ENCODE data around the gene SNRPE.

SNRPE gene

GRCh38 chr1:203880606-203881005, 19.2 kb downstream of the SNRPE start:
- DNase-seq (ENCODE audit: low read depth), result no peak

DNA sequence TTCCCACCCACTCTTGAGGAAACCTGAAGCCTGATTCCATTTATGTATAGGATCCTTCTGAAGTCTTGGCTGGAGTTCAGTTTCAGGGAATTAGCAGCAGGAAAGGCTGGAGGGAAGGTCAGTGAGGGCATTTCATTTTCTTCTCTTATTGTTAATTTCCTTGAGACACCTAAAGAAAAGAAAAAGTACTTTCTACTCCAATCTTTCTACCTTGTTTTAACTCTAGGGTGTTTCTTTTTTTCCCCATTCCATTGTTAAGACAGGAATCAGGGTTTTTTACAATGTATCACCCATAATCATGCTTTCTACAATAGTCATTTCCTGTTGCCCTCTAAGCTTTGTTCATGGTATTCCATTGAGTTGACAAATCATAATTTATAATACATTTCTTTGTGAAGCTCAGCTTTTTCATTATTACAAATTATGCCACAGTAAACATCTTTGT, 27.4 kb downstream of the SNRPE start:
- DNase-seq (ENCODE audit: low read depth), result no peak

GRCh38 chr1:203891950-203892349, 30.6 kb downstream of the SNRPE start:
- DNase-seq (ENCODE audit: low read depth), result no peak

GRCh38 chr1:203898458-203899352, 37.3 kb downstream of the SNRPE start:
- DNase-seq (ENCODE audit: low read depth), result no peak

GRCh38 chr1:203899353-203899716, 37.9 kb downstream of the SNRPE start:
- DNase-seq (ENCODE audit: low read depth), result no peak

GRCh38 chr1:203899869-203900714, 38.7 kb downstream of the SNRPE start:
- DNase-seq (ENCODE audit: low read depth), result no peak

DNA sequence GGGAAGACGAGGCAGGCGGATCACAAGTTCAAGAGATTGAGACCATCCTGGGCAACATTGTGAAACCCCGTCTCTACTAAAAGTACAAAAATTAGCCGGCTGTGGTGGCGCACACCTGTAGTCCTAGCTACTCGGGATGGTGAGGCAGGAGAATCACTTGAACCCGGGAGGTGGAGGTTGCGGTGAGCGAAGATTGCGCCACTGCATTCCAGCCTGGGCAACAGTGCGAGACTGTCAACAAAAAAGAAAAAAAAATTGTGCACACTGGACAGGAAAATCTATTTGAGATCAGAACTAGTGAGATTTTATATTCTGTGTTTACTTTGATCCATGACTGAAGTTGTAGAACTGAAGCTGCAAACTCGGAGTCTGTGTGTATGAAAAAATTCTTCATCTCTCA, 40.2 kb downstream of the SNRPE start:
- DNase-seq (ENCODE audit: low read depth), result no peak

DNA sequence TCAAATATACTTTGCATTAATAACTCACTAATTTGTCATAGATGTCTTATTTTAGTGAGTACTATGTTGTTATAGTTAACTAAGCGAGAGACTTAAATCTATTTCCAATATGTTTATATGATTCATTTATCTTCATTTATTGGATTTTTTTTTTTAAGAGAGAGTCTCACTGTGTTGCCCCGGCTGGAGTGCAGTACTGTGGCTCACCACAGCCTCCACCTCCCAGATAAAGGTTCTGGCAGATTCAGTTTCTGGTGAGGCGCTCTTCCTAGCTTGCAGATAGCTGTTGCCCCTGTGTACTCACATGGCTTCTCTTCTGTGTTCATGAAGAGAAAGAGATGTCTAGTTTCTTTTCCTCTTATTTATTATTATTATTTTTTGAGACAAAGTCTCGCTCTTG, 43.9 kb downstream of the SNRPE start:
- DNase-seq (ENCODE audit: low read depth), result no peak

DNA sequence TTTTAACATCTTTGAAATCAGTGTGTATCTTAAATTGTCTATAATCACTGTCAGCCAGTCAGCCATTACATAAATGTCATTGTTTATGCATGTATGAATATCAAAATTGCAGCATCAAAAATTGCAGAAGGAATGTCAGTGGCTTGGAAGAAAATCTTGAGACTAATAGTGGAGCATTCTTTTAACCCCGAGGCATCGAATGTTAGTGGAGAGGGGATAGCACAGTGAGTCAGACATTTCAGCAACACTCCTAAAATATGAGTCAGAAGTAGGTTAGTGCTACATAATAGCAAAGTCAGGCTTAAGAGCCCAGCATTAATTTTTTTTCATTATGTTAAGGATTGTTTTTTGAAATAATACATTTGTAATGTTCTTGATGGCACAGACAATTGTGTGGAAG, 45.5 kb downstream of the SNRPE start:
- DNase-seq (ENCODE audit: low read depth), result no peak

GRCh38 chr1:203907901-203908300, 46.5 kb downstream of the SNRPE start:
- DNase-seq (ENCODE audit: low read depth), result no peak

DNA sequence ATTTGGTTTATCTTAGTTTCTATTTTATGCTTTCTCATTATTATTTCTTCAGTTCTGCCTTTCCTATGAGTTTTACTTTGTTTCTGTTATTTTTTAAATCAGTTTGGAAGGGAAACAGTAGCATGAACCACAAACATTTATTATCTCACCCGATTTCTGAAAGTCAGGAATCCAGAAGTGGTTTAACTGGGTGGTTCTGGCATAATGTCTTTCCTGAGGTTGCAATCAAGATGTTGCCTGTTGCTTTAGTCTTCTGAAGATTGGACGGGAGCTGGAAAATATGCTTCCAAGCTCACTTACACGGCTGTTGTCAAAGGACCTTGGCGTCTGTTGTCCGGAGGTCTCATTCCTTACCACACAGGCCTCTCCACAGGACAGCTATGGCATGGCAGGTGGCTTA, 50.4 kb downstream of the SNRPE start:
- DNase-seq (ENCODE audit: low read depth), result no peak

DNA sequence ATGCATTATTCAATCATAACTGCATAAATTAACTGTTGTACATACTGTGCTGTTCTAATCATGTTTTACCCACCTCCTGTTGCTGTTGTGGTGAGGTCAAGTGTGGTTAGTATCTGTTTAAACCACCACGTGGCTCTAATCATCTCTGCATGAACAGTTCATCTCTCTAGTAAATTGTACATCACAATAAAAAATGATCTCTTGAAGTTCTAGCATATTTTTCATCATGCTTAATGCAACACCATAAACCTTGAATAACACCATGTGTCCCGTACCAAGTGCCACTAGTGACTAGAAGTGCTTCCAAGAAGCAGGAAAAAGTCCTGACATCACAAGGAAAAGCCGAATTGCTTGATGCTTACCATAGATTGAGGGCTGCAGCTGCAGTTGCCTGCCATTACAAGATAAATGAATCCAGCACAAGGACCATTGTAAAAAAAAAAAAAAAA, 51.7 kb downstream of the SNRPE start:
- DNase-seq (ENCODE audit: low read depth), result no peak

DNA sequence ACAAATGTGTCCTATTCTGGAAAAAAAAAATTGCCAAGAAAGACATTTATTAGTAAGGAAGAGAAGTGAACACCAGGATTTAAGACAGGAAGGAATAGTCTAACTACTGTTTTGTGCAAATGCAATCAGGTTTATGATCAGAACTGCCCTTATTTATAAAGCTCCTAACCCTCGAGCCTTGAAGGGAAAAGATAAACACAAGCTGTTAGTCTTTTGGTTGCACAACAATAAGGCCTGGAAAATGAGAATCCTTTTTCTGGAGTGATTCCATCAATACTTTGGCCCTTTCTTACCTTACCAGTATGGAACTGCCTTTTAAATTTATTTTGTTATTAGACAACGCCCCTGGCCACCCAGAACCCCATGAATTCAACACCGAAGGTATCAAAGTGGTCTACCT, 52.9 kb downstream of the SNRPE start:
- no peak for DNase-seq (ENCODE audit: low read depth)

DNA sequence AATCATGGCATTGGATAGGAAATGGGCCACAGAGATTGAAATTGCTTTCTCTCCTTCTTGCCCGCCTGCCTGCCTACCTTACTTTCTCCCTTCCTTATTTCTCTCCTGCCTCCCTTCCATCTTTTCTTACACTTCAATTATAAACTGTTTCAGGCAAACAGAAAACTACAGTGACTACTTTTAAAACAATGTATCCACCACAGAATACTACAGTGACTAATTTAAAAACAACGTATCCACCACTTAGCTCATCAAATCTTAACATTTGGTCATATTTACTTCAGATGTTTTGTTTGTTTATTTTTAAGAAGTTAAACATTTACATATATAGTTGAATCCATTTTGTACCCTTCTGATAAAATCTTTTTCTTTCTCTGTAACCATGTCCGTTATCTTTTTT, 54.4 kb downstream of the SNRPE start:
- DNase-seq (ENCODE audit: low read depth), result no peak

DNA sequence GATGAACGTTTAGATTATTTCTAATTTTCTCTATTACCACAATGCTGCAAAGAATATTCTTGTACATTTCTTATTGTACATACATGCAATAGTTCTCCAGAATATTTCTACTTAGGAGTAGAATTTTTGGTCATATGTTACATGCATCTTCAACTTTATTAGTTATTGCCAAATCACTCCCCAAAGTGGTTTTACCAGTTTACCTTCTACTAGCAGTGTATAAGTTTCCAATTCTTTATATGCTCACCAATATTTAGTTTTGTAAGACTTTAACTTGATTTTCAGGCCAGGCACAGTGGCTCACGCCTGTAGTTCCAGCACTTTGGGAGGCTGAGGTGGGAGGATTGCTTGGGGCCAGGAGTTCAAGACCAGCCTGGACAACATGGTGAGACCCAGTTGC, 55.4 kb downstream of the SNRPE start:
- no peak for DNase-seq (ENCODE audit: low read depth)

All from stimulated activated CD8-positive, alpha-beta memory T cell treated with anti-CD3 and anti-CD28 coated beads, Interleukin-15, amount 100 ng/mL, for 24 hours (primary cell).